Measurements from ENCODE around the gene CASKIN2.
"Not testable (repeated sequence)": the region's sequence is repeated elsewhere in the genome, so short reads cannot be mapped to it uniquely, and the experiment has no call there.

CASKIN2 gene

GRCh38 chr17:75521290-75521689 lies 6.0 kb upstream of the CASKIN2 start:
- no peak for FAIRE-seq

GRCh38 chr17:75520413-75520812 lies 5.1 kb upstream of the CASKIN2 start:
- not testable (repeated sequence) for FAIRE-seq

- FAIRE-seq: no peak
Observed at GRCh38 chr17:75518983-75519537, 3.7 kb upstream of the CASKIN2 start.

- FAIRE-seq: no peak
Observed at GRCh38 chr17:75518201-75518600, 2.9 kb upstream of the CASKIN2 start.

GRCh38 chr17:75517297-75517865 lies 2.0 kb upstream of the CASKIN2 start:
- no peak for FAIRE-seq

GRCh38 chr17:75516619-75517296 lies 1.4 kb upstream of the CASKIN2 start:
- FAIRE-seq: no peak

- no peak for FAIRE-seq
Observed at GRCh38 chr17:75516255-75516618, 900 bp upstream of the CASKIN2 start, which contains the start of gene TSEN54. Gene TSEN54 (plus strand): TSS chr17:75516528. CDS start chr17:75516561, 33 bp downstream.

- no peak for FAIRE-seq
Observed at GRCh38 chr17:75514919-75515495, 330 bp downstream of the CASKIN2 start.

GRCh38 chr17:75514299-75514918 lies 928 bp downstream of the CASKIN2 start:
- FAIRE-seq: no peak

GRCh38 chr17:75513641-75514000 lies 1.7 kb downstream of the CASKIN2 start:
- no peak for FAIRE-seq

- FAIRE-seq: no peak
Observed at GRCh38 chr17:75512926-75513640, 2.3 kb downstream of the CASKIN2 start.

- no peak for FAIRE-seq
Observed at GRCh38 chr17:75511610-75512575, 3.4 kb downstream of the CASKIN2 start.

- FAIRE-seq: no peak
Observed at GRCh38 chr17:75511270-75511609, 4.1 kb downstream of the CASKIN2 start.

- no peak for FAIRE-seq
Observed at GRCh38 chr17:75509528-75510258, 5.6 kb downstream of the CASKIN2 start.

GRCh38 chr17:75508931-75509361 lies 6.4 kb downstream of the CASKIN2 start:
- FAIRE-seq: no peak

- no peak for FAIRE-seq
Observed at GRCh38 chr17:75507733-75508719, 7.3 kb downstream of the CASKIN2 start.

GRCh38 chr17:75506888-75507287 lies 8.4 kb downstream of the CASKIN2 start:
- FAIRE-seq: no peak

GRCh38 chr17:75506134-75506533 lies 9.2 kb downstream of the CASKIN2 start:
- no peak for FAIRE-seq

GRCh38 chr17:75505640-75506039 lies 9.7 kb downstream of the CASKIN2 start:
- FAIRE-seq: no peak

GRCh38 chr17:75505152-75505409 lies 10.3 kb downstream of the CASKIN2 start:
- FAIRE-seq: no peak

Measured in colon (tissue), 2 donors.